ENCODE results near the gene TSPAN7.

Gene TSPAN7

DNA sequence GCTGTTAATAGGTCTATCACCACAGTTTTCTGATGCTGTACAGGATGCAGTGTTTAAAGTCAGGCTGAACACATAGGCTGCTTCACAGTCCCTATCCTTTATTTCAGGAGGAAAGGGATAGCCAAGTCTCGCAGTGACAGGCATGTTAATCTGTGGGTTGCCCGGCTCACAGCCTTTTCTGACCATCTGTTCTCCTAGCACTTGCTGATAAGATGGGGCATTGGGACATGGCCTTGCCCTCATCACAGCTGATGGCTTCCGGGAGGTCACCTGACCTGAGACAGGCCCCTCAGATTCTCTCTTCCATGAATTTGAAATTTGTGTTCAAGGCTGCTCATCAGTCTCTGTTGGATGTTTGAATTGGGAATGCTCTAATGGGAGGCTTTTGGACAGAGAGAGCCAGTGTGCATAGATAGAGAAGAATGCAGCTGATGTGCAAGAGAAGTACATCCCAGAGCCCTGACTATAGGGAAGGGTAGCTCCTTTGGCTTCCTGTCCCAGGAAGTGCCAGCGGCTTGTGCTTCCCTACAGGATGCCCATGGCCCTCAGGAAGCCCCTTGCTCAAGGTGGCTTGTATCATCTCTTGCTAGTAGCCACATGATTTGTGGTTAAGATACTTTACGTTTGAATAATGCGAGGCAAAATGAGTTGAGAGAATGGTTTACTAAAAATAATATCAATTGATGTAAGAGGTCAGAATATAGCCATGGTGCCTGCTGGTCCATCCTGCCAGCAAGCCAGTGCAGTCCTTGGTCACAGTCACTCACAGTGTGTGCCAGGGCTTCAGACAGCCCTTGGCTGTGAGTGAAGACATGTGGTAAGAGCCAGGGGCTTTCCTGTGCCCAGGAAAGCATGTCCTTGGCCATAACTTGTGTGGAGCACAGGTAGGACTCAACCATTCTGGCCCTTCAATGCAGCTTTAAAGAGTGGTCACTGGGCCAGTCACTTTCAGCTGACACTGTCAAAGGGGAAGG lies 88.6 kb downstream of the TSPAN7 start:
- no peak for DNase-seq

DNA sequence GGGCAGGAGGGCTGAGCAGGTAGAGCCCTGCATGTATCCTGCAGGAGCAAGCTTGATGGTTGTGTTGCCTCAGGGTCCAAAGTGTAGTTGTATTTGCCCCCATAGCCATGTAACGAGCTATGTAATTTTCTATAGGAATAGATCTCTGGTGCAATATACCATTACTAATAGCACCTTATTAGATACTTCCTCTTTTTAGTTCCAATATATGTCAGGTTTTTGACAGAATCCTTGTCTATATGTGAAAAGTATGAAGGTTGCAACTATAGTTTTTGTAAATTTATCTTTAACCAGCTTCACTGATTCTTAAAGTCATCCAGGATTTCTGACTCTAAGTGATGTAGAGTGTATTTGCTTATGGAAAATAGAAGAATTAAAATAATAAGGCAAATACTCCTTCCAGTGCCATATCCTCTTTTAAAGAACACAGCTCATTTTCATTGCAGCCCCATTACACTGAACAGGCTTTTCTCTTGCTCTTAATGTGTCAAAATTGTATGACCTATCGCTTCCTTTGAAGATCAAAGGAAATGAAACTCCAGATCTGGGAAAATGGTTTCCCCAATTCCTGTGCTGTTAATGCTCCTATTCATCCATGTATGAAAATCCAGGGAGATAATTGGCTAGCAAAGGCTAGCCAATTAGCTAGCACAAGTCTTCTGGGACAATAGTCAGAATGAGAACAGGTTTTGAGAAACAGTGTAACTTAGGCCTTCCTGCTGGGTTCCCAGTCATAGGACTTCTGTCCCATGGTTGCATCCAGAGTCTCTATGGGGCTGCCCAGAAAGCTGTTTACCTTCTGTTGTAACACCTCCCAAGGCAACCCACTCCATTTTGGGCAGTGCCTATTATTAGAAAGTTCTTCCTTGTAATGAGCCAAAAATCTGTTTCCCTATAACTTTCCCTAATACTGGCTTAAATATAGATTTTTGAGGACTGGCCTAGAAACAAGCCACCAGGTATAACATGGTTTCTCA lies 90.6 kb downstream of the TSPAN7 start:
- DNase-seq = no peak

DNA sequence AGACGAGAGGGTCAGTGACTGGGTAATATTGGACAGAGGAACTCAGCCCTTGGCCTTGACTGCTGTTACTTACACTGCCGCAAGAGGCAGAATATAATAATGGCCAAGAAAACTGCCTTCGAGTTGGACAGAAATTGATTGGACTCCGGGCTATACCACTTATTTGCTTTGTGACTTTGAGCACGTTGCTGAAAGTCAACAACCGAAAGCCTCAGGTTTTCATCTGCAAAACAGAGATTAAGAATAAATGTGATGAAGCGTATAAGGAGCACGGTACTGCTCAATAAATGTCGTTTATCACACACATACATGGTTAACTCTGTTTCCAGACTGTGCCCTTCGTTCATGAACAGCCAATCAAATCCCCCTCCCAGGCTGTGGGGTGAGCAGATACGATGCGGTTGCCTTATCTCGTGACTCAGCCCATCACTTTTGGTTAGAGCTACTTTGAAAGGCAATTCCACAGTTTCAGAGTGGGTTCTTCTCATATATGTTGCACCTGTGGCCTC lies 91.6 kb downstream of the TSPAN7 start:
- DNase-seq = no peak

DNA sequence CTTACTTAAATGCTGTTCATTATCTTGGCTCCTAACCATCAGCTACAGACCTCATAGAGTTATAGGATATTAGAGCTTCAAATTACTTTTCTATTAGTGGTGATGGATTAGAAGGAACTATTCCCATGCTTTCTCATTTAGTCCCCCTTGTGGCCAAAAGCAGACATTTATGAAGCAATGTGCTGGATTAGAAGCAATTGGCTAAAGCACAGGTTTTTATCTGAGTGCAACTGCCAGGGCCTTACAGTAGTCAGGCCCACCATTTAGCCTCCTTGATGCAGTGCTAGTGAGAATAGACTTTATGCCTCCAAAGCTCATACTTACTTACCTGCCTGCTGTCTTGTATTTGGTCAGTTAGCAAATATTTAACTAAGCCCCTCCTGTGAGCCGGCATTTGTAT lies 93.0 kb downstream of the TSPAN7 start:
- DNase-seq = no peak

DNA sequence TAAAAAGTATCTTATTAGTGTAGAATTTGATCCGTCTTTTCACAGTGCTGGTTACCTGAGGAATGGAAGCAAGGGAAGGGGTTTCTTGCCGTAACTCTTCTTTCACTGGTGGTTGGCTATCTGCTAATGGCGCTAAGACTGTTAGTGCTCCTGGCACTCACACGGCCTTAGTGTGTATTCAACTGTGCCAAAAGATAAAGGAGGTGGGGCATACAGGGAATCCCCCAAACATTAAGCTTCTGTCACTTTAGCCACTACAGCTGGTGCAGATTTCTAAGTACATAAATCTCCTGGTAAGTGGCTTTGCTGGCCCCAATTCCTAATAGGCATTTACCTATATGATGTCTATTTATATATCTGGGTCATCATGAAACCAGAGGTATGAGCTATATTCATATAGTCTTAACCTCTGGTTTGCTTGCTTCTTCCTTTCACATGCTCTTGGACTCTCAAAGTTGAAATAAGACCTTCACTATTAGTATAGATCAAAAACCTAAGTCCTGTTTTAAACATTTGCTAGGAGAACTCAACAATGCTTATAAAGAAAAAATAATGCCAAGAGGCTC lies 95.1 kb downstream of the TSPAN7 start:
- DNase-seq = no peak

- DNase-seq = no peak
These were observed 96.2 kb downstream of the TSPAN7 start for GRCh38 chrX:38657562-38657961.

GRCh38 chrX:38660395-38661102 lies 99.2 kb downstream of the TSPAN7 start:
- DNase-seq = no peak

- DNase-seq = no peak
These were observed 99.7 kb downstream of the TSPAN7 start for GRCh38 chrX:38661103-38661441.

- DNase-seq = no peak
These were observed 100.2 kb downstream of the TSPAN7 start for GRCh38 chrX:38661561-38661960.

DNA sequence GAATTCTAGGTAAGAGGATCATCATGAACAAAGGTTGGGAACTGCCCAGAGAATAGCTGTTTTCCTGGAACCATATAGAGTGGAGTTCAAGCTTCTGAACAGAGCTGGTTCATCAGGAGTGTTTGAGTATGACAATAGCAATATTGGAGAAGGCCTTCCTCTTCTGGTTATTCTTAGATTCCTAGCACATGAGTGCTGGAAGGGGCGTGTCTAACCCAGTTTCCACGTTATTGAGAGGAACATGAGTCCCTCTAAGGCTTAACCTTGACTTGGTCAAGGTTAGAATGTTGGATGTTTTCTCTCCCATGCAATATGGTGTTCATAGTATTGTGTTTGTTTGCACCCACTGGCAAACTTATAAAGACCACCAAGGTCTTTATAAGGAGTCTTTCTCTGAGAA lies 101.3 kb downstream of the TSPAN7 start:
- DNase-seq = no peak

GRCh38 chrX:38664285-38664684 lies 102.9 kb downstream of the TSPAN7 start:
- DNase-seq = no peak

- no peak for DNase-seq
These were observed 105.6 kb downstream of the TSPAN7 start for GRCh38 chrX:38666909-38667308.

GRCh38 chrX:38668771-38669170 lies 107.4 kb downstream of the TSPAN7 start:
- DNase-seq = no peak

DNA sequence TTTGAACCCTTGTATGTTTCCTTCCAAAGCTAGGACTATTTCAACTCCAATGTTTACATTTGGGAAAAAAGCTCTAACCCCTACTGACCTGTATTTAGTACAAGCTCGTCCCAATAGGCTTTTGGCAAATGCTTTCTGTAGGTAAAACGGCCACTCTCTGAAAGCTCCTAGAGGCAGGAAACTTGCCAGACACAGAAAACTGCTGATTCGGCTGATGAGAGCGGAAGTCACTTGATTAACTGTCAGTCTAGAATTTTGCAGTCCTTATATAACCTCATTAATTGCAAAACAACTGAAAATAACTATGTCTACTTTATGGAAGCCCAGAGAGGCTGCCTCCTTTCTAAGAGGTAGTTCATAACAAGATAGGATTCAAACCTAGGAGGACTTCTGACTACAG lies 108.1 kb downstream of the TSPAN7 start:
- no peak for DNase-seq

DNA sequence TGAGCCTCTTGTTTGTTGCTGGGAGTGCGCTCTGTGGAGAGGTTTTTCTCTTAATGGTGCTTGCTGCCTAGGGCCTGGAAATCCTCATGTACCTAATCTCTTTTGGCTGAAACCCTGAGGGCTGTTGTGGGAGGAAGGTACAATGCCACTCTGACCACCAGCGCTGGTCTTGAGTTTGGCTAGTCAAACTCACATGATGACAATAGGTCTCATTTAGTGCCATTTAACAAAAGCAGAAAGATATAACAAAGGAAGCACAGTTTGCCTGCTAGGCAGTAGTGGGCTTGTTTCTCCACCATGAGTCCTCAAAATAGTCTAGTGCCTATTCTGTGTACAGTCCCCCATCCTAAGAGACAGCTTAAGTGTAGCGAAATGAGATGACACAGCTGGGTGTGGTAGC lies 111.3 kb downstream of the TSPAN7 start:
- no peak for DNase-seq

DNA sequence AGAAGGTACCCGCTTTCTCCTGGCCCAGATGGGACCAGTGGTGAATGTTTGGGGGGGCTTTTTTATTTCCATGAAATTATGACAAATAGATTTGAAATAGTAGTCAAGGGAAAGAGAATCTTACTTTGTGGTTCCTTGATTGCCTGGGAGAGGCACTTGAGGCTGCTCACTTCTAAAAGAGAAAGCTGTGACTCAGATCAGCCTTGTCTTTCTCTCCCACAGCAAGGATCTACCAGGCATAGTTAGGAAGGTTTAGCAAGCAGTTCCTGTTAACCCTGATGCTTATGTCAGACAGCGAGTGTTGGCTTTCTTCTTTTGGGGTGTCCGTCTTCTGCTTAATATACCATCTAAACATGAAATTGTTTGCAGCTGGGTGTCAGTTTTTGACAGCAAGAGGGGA lies 114.5 kb downstream of the TSPAN7 start:
- no peak for DNase-seq

DNA sequence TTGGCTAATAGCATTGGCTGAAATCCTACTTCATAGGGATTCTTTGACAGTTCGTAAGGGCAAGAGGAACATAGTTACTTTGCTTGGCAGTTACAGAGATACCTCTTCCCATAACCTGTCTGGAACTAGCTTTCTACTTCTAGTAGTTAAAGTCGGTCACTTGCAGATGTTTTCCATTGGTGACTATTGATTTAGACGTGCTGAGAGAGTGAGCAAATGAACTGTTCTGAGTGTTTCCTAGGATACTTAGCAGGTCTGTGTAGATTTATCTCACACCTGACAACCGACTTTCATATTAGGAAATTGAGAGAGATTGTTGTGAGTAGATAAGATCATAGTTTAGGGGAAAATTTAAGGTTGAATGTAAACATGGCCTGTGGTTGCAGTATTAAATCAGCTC lies 116.8 kb downstream of the TSPAN7 start:
- DNase-seq = no peak

DNA sequence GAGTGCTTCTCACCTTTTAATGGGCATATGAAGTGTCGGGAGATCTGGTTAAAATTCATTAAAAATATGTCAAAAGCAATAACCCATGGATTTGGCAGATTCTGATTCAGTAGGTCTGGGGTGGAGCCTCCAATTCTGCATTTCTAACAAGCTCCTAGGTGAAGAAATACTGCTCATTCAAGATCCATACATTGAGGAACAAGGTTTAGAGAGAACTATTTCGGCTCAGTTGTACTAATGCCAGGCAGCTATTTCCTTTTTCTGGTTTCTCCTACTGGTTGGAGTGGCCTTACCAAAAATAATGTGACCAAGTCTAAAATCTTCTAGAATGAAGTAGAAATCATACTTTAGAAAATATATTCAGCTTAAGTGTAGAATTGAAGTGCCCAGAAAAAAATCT lies 117.5 kb downstream of the TSPAN7 start:
- DNase-seq = no peak

DNA sequence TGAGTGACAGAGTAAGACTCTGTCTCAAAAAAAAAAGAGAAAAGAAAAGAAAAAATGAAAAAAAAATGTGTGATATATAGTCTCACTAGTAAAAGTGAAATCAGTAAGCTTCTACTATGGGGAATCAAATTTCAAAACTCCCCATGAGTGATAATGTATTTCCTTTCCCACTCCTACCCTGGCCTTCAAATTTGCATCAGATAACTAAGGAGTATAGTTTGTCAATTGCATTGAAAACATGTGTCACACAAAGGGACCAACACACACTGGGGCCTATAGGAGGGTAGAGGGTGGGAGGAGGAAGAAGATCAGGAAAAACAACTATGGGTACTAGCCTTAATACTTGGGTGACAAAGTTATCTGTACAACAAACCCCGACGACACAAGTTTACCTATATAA lies 118.4 kb downstream of the TSPAN7 start:
- DNase-seq = no peak

GRCh38 chrX:38682095-38682494 lies 120.8 kb downstream of the TSPAN7 start:
- no peak for DNase-seq

DNA sequence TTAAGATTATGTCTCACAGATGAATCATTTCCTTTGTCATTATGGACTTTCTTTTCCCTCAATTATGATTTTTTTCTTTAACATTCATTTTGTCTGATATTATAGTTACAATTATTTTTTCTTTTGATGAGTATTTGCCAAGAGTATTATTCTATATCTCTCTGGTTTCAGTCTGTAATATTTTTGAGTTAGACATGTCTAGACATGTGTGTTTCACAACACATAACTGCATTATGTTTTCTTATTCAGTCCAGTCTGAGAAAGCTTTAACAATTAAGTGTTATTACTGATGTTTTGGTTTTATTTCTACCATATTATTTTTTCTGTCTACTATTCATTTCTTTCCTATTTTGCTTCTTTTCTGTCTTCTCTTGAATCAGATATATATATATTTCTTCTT lies 131.6 kb downstream of the TSPAN7 start:
- no peak for DNase-seq

- no peak for DNase-seq
These were observed 133.1 kb downstream of the TSPAN7 start for GRCh38 chrX:38694394-38694793.

- no peak for DNase-seq
These were observed 136.1 kb downstream of the TSPAN7 start for GRCh38 chrX:38697461-38697860.
